Measurements from ENCODE around the gene STK16. TPM values are rescaled to one million over a fixed set of nuclear protein-coding genes. Genes with fewer than 3 reads are reported as not detected.

STK16 gene
- total RNA-seq, 2 experiments from 2014 or later = 27.8 to 30.7 TPM

DNA sequence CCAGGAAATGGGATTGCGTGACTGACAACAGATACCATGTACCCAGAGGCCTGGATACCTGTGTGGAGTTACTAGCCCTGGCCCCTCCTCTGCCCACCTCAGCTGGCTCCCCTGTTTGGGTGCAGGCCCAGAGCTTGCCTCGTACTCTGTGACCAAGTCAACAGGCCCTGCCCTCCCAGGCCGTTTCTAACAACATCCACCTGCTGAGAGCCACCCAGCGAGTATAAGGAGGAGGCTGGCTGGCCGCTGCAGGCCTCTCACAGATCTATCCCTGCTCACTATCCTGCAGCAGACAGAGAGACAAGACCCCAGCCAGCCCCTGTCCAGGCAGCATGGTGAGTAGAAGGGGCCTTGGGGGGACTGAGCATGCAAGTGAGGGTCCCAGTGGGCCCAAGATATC, 21.0 kb downstream of the STK16 start:
- H3K27ac Mint-ChIP-seq = no peak overlapping the region
- H3K9me3 Mint-ChIP-seq = no peaks in the 10 kb centered on the region
- H3K27me3 Mint-ChIP-seq = no peaks in the 10 kb centered on the region
- H3K36me3 Mint-ChIP-seq = no peaks in the 10 kb centered on the region
- DNase-seq = no peak
- peaks cover under 1% of the 10 kb centered on the region for H3K4me1 Mint-ChIP-seq
- H3K4me3 Mint-ChIP-seq = no peak overlapping the region

DNA sequence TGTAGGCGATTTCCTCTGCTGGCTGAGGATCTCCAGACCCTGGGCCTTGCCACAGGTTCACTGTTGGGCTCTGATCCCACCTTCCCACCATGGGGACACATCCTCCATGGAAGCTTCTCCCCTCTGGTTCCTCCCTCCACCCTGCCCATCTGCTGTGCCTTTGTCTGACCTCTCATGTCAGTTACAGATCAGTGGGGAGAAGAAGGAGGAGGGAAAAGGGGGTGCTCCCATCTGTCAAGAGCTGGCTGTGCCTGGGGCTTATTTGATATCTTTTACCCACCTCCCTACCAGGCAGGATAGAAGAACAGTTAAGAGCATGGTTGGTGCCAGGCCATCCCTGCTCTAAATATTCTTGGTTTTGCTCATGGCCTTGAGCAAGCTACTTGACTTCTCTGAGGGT, 21.6 kb downstream of the STK16 start:
- Mint-ChIP-seq H3K27me3 (no peaks in the 10 kb centered on the region), H3K4me1 (no peaks in the 10 kb centered on the region), H3K4me3 (no peak overlapping the region), H3K9me3 (no peaks in the 10 kb centered on the region), H3K27ac (no peak overlapping the region), H3K36me3 (no peaks in the 10 kb centered on the region)
- no peak for DNase-seq

DNA sequence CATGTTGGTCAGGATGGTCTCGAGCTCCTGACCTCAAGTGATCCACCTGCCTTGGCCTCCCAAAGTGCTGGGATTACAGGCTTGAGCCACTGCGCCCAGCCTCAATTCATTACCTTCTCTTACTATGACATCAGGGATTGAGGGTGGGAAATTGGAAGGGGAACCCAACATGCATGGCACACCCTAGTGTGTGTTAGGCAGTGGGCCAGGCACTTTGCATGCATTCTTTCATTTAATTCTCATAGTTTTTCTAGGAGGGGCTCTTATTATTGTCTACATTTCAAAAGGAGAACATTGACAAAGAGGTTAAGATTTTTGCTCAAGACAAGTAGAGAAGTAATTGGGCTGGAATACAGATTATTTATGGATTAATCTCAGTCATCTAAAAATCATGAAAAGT, 23.0 kb downstream of the STK16 start:
- H3K9me3 Mint-ChIP-seq = no peaks in the 10 kb centered on the region
- no peaks in the 10 kb centered on the region for H3K36me3 Mint-ChIP-seq
- no peak for DNase-seq
- H3K27ac Mint-ChIP-seq = no peak overlapping the region
- H3K4me1 Mint-ChIP-seq = peaks cover 2% of the 10 kb centered on the region
- H3K4me3 Mint-ChIP-seq = no peak overlapping the region
- no peaks in the 10 kb centered on the region for H3K27me3 Mint-ChIP-seq

- no peak for DNase-seq
- Mint-ChIP-seq H3K9me3 (no peaks in the 10 kb centered on the region), H3K4me3 (no peak overlapping the region), H3K27ac (no peak overlapping the region), H3K27me3 (no peaks in the 10 kb centered on the region), H3K36me3 (no peaks in the 10 kb centered on the region), H3K4me1 (peaks cover 2% of the 10 kb centered on the region)
These were observed 24.2 kb downstream of the STK16 start for GRCh38 chr2:219269362-219270054.

DNA sequence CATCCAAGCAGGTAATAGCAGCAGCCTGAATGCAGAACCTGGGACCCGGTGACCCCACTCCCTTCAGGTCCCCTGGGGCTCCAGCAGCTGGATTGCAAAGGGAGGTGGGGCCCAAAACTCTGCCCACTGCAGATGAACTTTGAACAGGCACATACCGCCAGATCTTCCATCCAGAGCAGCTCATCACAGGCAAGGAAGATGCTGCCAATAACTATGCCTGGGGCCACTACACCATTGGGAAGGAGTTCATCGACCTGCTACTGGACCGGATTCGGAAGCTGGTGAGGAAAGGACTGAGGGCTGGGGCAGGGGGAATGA, 24.7 kb downstream of the STK16 start:
- Mint-ChIP-seq H3K4me1 (peaks cover 2% of the 10 kb centered on the region), H3K27me3 (no peaks in the 10 kb centered on the region), H3K9me3 (no peaks in the 10 kb centered on the region), H3K27ac (no peak overlapping the region), H3K4me3 (no peak overlapping the region), H3K36me3 (no peaks in the 10 kb centered on the region)
- DNase-seq = no peak

DNA sequence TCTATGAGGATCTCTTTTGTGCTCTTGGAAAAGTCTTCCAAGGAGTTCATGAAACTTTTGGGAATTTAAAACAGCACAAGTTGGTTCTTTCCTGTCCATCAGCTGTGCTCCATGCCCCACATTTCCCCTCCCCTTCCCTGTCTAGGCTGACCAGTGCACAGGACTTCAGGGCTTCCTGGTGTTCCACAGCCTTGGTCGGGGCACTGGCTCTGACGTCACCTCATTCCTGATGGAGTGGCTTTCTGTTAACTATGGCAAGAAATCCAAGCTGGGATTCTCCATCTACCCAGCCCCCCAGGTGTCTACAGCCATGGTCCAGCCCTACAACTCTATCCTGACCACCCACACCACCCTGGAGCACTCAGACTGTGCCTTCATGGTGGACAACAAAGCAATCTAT, 25.7 kb downstream of the STK16 start:
- Mint-ChIP-seq H3K4me3 (no peak overlapping the region), H3K36me3 (no peaks in the 10 kb centered on the region), H3K9me3 (no peaks in the 10 kb centered on the region), H3K27ac (no peak overlapping the region), H3K27me3 (no peaks in the 10 kb centered on the region), H3K4me1 (peaks cover 2% of the 10 kb centered on the region)
- no peak for DNase-seq

GRCh38 chr2:219272356-219272755, 27.1 kb downstream of the STK16 start:
- no peaks in the 10 kb centered on the region for H3K36me3 Mint-ChIP-seq
- no peak for DNase-seq

GRCh38 chr2:219272995-219273394, 27.7 kb downstream of the STK16 start:
- DNase-seq = no peak
- Mint-ChIP-seq H3K4me3 (no peak overlapping the region), H3K27ac (no peak overlapping the region), H3K9me3 (no peaks in the 10 kb centered on the region), H3K36me3 (no peaks in the 10 kb centered on the region), H3K4me1 (peaks cover 9% of the 10 kb centered on the region), H3K27me3 (no peaks in the 10 kb centered on the region)

More at GRCh38 chr2:219272356-219272755, 27.1 kb downstream of the STK16 start:
- Mint-ChIP-seq H3K9me3 (no peaks in the 10 kb centered on the region), H3K27me3 (no peaks in the 10 kb centered on the region), H3K4me3 (no peak overlapping the region), H3K4me1 (peaks cover 3% of the 10 kb centered on the region), H3K27ac (no peak overlapping the region)

- DNase-seq = no peak
- Mint-ChIP-seq H3K27me3 (no peaks in the 10 kb centered on the region), H3K9me3 (no peaks in the 10 kb centered on the region), H3K4me3 (no peak overlapping the region), H3K4me1 (peaks cover 19% of the 10 kb centered on the region), H3K36me3 (no peaks in the 10 kb centered on the region), H3K27ac (no peak overlapping the region)
These were observed 28.7 kb downstream of the STK16 start for GRCh38 chr2:219273937-219274336.

- no peak overlapping the region for H3K27ac Mint-ChIP-seq
- H3K4me1 Mint-ChIP-seq = peaks cover 19% of the 10 kb centered on the region
- H3K4me3 Mint-ChIP-seq = no peak overlapping the region
- H3K36me3 Mint-ChIP-seq = no peaks in the 10 kb centered on the region
- no peaks in the 10 kb centered on the region for H3K9me3 Mint-ChIP-seq
- no peak for DNase-seq
- no peaks in the 10 kb centered on the region for H3K27me3 Mint-ChIP-seq
These were observed 29.2 kb downstream of the STK16 start for GRCh38 chr2:219274361-219274921.

GRCh38 chr2:219277703-219278654, 32.7 kb downstream of the STK16 start:
- Mint-ChIP-seq H3K9me3 (no peaks in the 10 kb centered on the region), H3K4me3 (peak overlapping the region; percentile 78), H3K27me3 (no peaks in the 10 kb centered on the region), H3K36me3 (peaks cover 12% of the 10 kb centered on the region), H3K4me1 (peaks cover 43% of the 10 kb centered on the region), H3K27ac (peak overlapping the region; percentile 92)
- DNase-seq = peak; percentile 74

- Mint-ChIP-seq H3K36me3 (peaks cover 15% of the 10 kb centered on the region), H3K27ac (peak overlapping the region; percentile 92), H3K9me3 (no peaks in the 10 kb centered on the region), H3K4me3 (peak overlapping the region; percentile 78), H3K27me3 (no peaks in the 10 kb centered on the region), H3K4me1 (peaks cover 43% of the 10 kb centered on the region)
- DNase-seq = no peak
These were observed 33.4 kb downstream of the STK16 start for GRCh38 chr2:219278655-219279150.

DNA sequence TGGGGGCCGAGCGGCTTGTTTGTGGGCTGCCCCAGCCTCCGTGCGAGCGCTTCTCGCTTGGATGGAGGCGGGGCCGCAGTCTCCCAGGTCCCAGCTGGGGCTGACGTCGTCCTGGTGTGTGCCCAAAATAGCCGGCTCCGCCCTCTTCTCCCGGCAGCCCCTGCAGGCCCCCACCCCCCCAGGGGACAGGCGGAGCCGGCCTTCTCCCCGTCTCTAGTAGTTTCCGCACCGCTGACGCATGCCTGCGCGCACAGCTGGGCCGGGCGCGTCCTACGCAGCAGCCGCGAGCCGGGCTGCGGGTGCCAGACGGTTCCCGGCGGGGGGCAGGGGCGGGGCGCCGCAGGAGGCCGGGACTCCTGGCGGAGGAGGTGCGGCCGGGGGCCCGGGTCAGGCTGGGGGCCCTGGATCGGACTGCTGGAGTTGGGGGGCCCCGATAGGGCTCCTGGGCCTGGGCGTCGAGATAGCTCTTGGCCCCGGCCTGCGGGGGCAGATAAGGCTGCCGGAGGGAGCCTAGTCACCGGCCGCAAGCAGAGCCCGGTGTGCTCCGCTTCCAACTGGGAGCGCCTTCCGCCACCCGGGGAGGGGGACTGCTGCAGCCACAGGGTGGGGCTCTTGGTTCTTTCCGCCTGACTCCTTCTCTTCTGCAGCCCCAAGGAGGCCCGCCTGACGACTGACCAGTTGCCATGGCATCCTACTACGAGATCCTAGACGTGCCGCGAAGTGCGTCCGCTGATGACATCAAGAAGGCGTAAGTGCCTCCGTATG, 34.1 kb downstream of the STK16 start, which contains the start of gene DNAJB2:
Gene DNAJB2, plus strand, starts transcription at position 216 of the 765 bp plus-strand sequence. Its CDS starts 468 bp downstream, at position 684.
- Mint-ChIP-seq H3K4me1 (peaks cover 43% of the 10 kb centered on the region), H3K27me3 (no peaks in the 10 kb centered on the region), H3K9me3 (no peaks in the 10 kb centered on the region), H3K36me3 (peaks cover 16% of the 10 kb centered on the region), H3K27ac (peak within 1 kb of the TSS; percentile 97), H3K4me3 (peak within 1 kb of the TSS; percentile 91)
- DNase-seq = peak; percentile 100

DNA sequence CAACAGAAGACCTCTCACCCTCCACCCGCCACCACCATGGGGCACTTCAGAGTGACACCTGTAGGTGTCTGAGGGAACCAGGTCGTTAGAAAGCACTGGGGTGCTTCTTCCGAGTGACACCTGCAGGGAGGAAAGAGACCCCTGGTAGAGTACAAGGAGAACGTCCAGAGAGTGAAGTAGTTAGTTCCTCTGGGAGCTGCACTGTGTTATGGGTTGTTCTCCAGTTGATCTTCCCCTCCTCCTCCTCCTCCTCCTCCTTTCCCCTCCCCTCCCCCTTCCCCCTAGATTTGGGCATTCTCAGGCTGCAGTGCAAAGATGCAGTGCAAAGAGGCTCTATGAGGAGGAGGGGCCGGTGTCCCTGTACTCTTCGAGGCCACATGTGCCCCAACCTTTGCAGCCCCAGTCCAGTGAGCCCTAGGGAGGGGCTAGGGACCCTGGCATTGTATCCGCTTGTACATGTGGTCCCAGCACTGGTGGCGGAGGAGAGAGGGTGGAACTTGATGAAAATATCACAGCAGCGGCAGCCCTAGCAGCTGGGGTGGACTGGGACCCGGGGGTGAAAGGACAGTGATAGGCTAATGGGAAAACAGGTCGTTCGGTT, 34.7 kb downstream of the STK16 start:
- peak overlapping the region; percentile 91 for H3K4me3 Mint-ChIP-seq

More for the DNA sequence above, 34.7 kb downstream of the STK16 start:
- Mint-ChIP-seq H3K4me1 (peaks cover 43% of the 10 kb centered on the region), H3K9me3 (no peaks in the 10 kb centered on the region), H3K27ac (peak overlapping the region; percentile 97), H3K27me3 (no peaks in the 10 kb centered on the region), H3K36me3 (peaks cover 16% of the 10 kb centered on the region)
- no peak for DNase-seq

Data from activated naive CD8-positive, alpha-beta T cell treated with anti-CD3 and anti-CD28 coated beads for 36 hours (primary cell).